Measurements from ENCODE around the gene CNPY2.

The CNPY2 gene

DNA sequence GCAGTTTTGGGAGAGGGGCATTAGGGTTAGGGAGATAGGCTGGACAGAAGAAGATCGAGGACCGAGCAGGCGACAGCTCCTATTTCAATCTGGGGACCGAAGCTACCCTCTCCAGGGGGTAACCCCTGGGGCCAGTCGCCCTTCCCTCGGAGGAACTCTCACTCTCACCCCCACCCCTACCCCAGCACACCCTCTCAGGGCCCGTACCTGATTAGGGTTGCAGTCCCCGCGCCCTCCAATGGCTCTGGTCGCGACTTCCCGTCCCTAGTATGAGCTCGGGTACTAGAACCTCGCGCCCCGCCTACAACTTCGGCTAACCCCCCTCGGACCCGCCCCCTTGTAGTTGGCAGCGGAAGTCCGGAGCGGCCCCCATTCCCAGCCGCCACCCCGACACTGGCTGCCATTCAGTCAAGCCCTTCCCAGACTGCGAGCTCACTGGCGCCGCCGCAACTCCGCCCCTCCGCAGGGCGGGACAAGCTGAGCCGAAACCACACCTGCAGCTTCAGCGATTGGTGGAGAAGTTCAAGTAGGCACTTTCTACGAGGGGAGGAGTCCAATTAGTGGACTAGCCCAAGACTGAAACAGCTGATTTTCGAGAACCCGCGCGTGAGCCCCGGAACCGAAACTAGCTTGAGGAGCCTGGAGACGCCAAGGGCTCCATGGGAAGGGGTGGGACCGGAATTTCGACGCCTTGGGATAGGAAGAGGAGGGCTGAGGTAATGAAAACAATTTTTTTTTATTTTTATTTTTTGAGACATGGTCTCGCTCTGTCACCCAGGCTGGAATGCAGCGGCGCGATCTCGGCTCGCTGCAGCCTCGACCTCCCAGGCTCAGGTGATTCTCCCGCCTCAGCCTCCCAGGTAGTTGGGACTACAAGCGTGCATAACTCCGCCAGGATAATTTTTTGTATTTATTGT, 44.3 kb upstream of the CNPY2 start, which contains the start of gene STAT2:
Gene STAT2, minus strand, starts transcription at position 257 of the 917 bp plus-strand sequence. CDS start 3,536 bp downstream, outside the sequence.
- TF ChIP-seq EZH2phosphoT487 (IDR thresholded peaks at IDR 0.05; ENCODE audit: low read depth) = no peak
- TF ChIP-seq, protein P1, sequence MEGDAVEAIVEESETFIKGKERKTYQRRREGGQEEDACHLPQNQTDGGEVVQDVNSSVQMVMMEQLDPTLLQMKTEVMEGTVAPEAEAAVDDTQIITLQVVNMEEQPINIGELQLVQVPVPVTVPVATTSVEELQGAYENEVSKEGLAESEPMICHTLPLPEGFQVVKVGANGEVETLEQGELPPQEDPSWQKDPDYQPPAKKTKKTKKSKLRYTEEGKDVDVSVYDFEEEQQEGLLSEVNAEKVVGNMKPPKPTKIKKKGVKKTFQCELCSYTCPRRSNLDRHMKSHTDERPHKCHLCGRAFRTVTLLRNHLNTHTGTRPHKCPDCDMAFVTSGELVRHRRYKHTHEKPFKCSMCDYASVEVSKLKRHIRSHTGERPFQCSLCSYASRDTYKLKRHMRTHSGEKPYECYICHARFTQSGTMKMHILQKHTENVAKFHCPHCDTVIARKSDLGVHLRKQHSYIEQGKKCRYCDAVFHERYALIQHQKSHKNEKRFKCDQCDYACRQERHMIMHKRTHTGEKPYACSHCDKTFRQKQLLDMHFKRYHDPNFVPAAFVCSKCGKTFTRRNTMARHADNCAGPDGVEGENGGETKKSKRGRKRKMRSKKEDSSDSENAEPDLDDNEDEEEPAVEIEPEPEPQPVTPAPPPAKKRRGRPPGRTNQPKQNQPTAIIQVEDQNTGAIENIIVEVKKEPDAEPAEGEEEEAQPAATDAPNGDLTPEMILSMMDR (IDR thresholded peaks at IDR 0.05; ENCODE audit: low read depth, low read length) = no peak
- H3K4me3 ChIP-seq (ENCODE audit: low read length) = peak within 1 kb of the TSS; percentile 90
- peak within 1 kb of the TSS; percentile 49 for H3K27ac ChIP-seq (ENCODE audit: low read length)
- H4K20me1 ChIP-seq (ENCODE audit: insufficient read depth, low read length) = no peaks in the 10 kb centered on the region
- peaks cover 17% of the 10 kb centered on the region for H3K4me1 ChIP-seq (ENCODE audit: low read length)
- peak within 1 kb of the TSS; percentile 28 for H2AFZ ChIP-seq (ENCODE audit: low read depth, low read length)
- H3K9me3 ChIP-seq (ENCODE audit: insufficient read depth, low read length) = no peaks in the 10 kb centered on the region
- H3K9ac ChIP-seq (ENCODE audit: low read length) = peak within 1 kb of the TSS; percentile 87
- H3K79me2 ChIP-seq (ENCODE audit: low read length) = 0 out of 2 replicates have a peak, but pooled peaks cover 7% of the 10 kb centered on the region
- H3K27me3 ChIP-seq (ENCODE audit: low read depth, low read length) = no peaks in the 10 kb centered on the region
- peaks cover 7% of the 10 kb centered on the region for H3K36me3 ChIP-seq (replicated peaks; ENCODE audit: low read depth, low read length)
- H3K4me2 ChIP-seq (ENCODE audit: low read length) = peak within 1 kb of the TSS; percentile 93

DNA sequence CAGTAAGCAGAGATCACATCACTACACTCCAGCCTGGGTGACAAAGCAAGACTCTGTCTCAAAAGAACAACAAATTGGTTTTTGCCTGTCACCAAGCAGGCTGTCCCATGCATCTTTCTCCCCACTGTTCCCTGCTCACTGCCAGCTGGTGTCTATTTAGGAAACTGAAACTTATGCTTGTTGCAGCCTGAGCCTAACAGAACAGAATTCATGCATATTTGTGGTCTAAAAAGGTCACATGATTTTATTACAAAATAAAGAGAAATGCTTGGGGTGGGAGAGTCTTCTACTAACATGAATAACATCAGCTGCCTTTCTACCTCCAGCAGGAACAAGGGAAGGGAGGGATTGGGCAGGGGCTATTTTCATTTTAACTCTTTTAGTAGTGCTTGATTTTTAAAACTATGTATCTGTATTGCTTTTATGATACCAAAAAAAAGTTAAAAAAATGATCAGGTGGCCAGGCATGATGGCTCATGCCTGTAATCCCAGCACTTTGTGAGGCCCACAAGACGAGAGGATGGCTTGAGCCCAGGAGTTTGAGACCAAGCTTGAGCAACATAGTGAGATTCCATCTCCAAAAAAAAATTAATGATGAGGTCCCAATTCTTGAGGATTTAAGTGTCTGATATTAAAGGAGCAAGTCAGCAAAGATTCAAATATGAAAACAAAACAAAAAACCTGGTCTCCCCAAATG, 43.2 kb upstream of the CNPY2 start:
- H2AFZ ChIP-seq (ENCODE audit: low read depth, low read length) = peak overlapping the region; percentile 28; the same call in 1 of the 2 replicates
- no peaks in the 10 kb centered on the region for H3K9me3 ChIP-seq (ENCODE audit: insufficient read depth, low read length)
- peak overlapping the region; percentile 93 for H3K4me2 ChIP-seq (ENCODE audit: low read length)
- H3K27ac ChIP-seq (ENCODE audit: low read length) = peak overlapping the region; percentile 41
- TF ChIP-seq EZH2phosphoT487 (IDR thresholded peaks at IDR 0.05; ENCODE audit: low read depth) = no peak
- TF ChIP-seq, protein P1 (IDR thresholded peaks at IDR 0.05; ENCODE audit: low read depth, low read length) = no peak
- H3K4me3 ChIP-seq (ENCODE audit: low read length) = peak overlapping the region; percentile 90
- H3K4me1 ChIP-seq (ENCODE audit: low read length) = peaks cover 17% of the 10 kb centered on the region
- no peaks in the 10 kb centered on the region for H4K20me1 ChIP-seq (ENCODE audit: insufficient read depth, low read length)
- H3K9ac ChIP-seq (ENCODE audit: low read length) = peak overlapping the region; percentile 87
- H3K27me3 ChIP-seq (ENCODE audit: low read depth, low read length) = no peaks in the 10 kb centered on the region
- H3K79me2 ChIP-seq (ENCODE audit: low read length) = 0 out of 2 replicates have a peak, but pooled peaks cover 7% of the 10 kb centered on the region
- peaks cover 10% of the 10 kb centered on the region for H3K36me3 ChIP-seq (replicated peaks; ENCODE audit: low read depth, low read length)

DNA sequence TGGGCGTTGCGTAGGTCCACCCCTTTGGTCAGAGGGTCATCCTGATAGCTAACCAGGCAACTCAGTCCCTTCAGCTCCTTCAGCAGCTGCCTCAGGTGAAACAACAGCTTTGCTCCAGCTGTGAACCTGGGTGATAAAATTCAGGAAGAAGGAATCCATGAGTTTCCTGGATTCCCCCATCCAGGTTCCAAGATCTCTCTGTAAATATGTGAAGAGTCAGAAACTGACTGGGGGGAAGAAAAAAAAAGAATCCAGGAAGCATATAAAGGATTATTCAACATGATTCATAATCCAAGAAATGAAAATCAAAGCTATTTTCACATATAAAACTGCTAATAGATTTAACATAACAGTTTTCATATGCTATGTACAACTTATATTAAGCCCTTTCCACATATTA, 35.5 kb upstream of the CNPY2 start:
- no peaks in the 10 kb centered on the region for H3K4me1 ChIP-seq (ENCODE audit: low read length)
- H4K20me1 ChIP-seq (ENCODE audit: insufficient read depth, low read length) = no peaks in the 10 kb centered on the region
- H3K27ac ChIP-seq (ENCODE audit: low read length) = no peak overlapping the region
- no peaks in the 10 kb centered on the region for H3K9me3 ChIP-seq (ENCODE audit: insufficient read depth, low read length)
- H3K4me2 ChIP-seq (ENCODE audit: low read length) = no peak overlapping the region
- H3K4me3 ChIP-seq (ENCODE audit: low read length) = no peak overlapping the region
- no peak for TF ChIP-seq EZH2phosphoT487 (IDR thresholded peaks at IDR 0.05; ENCODE audit: low read depth)
- TF ChIP-seq, protein P1 (IDR thresholded peaks at IDR 0.05; ENCODE audit: low read depth, low read length) = no peak
- no peak overlapping the region for H3K9ac ChIP-seq (ENCODE audit: low read length)
- H3K27me3 ChIP-seq (ENCODE audit: low read depth, low read length) = no peaks in the 10 kb centered on the region
- H2AFZ ChIP-seq (ENCODE audit: low read depth, low read length) = no peak overlapping the region
- no peaks in the 10 kb centered on the region for H3K79me2 ChIP-seq (ENCODE audit: low read length)
- H3K36me3 ChIP-seq (replicated peaks; ENCODE audit: low read depth, low read length) = peaks cover 39% of the 10 kb centered on the region

DNA sequence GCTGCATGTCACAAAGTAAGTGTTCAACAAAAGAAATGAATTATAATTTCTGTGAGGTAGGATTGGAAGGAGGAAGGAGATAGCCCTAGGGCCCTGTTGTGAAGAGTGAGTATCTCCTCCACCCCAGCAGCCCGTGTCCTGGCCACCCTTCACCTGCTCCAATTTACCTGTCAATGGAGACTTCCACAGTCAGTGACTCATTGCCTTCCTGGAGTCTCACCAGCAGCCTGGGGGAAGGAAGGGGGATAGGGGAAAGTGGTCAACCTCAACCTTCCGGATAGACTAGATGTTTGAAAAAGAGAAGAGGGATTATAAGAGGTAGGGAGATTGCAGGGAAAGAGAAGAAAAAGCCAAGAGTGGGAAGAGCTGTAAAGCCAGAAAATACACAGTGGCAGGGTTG, 34.9 kb upstream of the CNPY2 start:
- Histone ChIP-seq H3K4me2 (ENCODE audit: low read length) (no peak overlapping the region), H3K4me1 (ENCODE audit: low read length) (no peaks in the 10 kb centered on the region), H2AFZ (ENCODE audit: low read depth, low read length) (no peak overlapping the region), H3K9ac (ENCODE audit: low read length) (no peak overlapping the region), H4K20me1 (ENCODE audit: insufficient read depth, low read length) (no peaks in the 10 kb centered on the region), H3K27ac (ENCODE audit: low read length) (no peak overlapping the region), H3K4me3 (ENCODE audit: low read length) (no peak overlapping the region), H3K36me3 (replicated peaks; ENCODE audit: low read depth, low read length) (peaks cover 39% of the 10 kb centered on the region), H3K9me3 (ENCODE audit: insufficient read depth, low read length) (no peaks in the 10 kb centered on the region), H3K79me2 (ENCODE audit: low read length) (no peaks in the 10 kb centered on the region), H3K27me3 (ENCODE audit: low read depth, low read length) (no peaks in the 10 kb centered on the region)
- TF ChIP-seq, protein P1 (IDR thresholded peaks at IDR 0.05; ENCODE audit: low read depth, low read length) = no peak
- TF ChIP-seq EZH2phosphoT487 (IDR thresholded peaks at IDR 0.05; ENCODE audit: low read depth) = no peak
